Endothelial cell of umbilical vein (primary cell): ENCODE data around the gene ANKRD33B. TPM values are rescaled to one million over a fixed set of nuclear protein-coding genes. Genes with fewer than 3 reads are reported as not detected.

Experiments
- BruUV-seq: library from RNA; stranded (reverse); fragments of 400-500 nt; replicated peaks from 2 replicates; lab custom pipeline; 2021; lab: Mats Ljungman, UMichigan
- CTCF ChIA-PET: fragments of 300-600, 350-600 bp; sonication (Branson Sonifier 250); formaldehyde crosslinking; loops from one replicate; lab custom pipeline; 2021; ENCODE audit warnings: antibody characterized with exemption, inconsistent platforms; lab: Charles Lee
- POLR2A ChIA-PET: fragments of 300-600, 350-600 bp; sonication (Branson Sonifier 250); formaldehyde crosslinking; loops from one replicate; lab custom pipeline; 2021; ENCODE audit warnings: antibody characterized with exemption, inconsistent platforms; lab: Charles Lee
- DNase-seq: peaks from one replicate; pipeline ENCODE4 v3.0.0-alpha.2; 2011; ENCODE audit warnings: low read depth, low spot score
- FAIRE-seq: peaks from 2 replicates; lab custom pipeline; 2011; peaks lifted over from hg19 to GRCh38; lab: Jason Lieb, UNC
- H2AFZ ChIP-seq: 2 replicates; pipeline ENCODE4 v1.6.0; 2012; ENCODE audit warnings: low read depth, low read length, control low read depth, inconsistent platforms
- H3K27ac ChIP-seq: 2 replicates; pipeline ENCODE4 v1.5.1; 2011; ENCODE audit warnings: low read depth, mild to moderate bottlenecking, control low read depth, low read length, moderate library complexity; ENCODE audit not compliant: insufficient read depth
- H3K27me3 ChIP-seq, 2 experiments: 2 replicates each; pipeline versions ENCODE4 v1.6.0 to v1.6.1; 2011; ENCODE audit warnings: low read length in 2 of 2, mixed read lengths in 1 of 2; ENCODE audit not compliant: control insufficient read depth in 2 of 2, insufficient read depth in 2 of 2
- H3K36me3 ChIP-seq, 2 experiments: 2 replicates in 1 of 2; 3 replicates in 1 of 2; pipeline ENCODE4 v1.5.1; 2011; ENCODE audit warnings: low read length in 2 of 2, mild to moderate bottlenecking in 1 of 2, moderate library complexity in 1 of 2; ENCODE audit not compliant: control insufficient read depth in 2 of 2, insufficient read depth in 2 of 2; ENCODE audit errors: extremely low read depth in 1 of 2
- H3K4me1 ChIP-seq: 3 replicates; pipeline ENCODE4 v1.5.1; 2011; ENCODE audit warnings: mild to moderate bottlenecking, low read length; ENCODE audit not compliant: control insufficient read depth, insufficient read depth; ENCODE audit errors: extremely low read depth
- H3K4me2 ChIP-seq: 2 replicates; pipeline ENCODE4 v1.6.1; 2011; ENCODE audit warnings: low read length, control low read depth, mixed read lengths; ENCODE audit not compliant: insufficient read depth
- H3K4me3 ChIP-seq, 3 experiments: fragments of 200-600 bp in 1 of 3; sonication (generic), shearing (Covaris generic) in 1 of 3; replicated peaks in 1 of 3; 2 replicates each; pipeline ENCODE4 v1.5.1; 2011 to 2016; ENCODE audit warnings: control low read depth in 3 of 3, low read length in 3 of 3, mild to moderate bottlenecking in 2 of 3, inconsistent platforms in 1 of 3, low read depth in 1 of 3, moderate library complexity in 1 of 3; ENCODE audit not compliant: insufficient read depth in 1 of 3
- H3K79me2 ChIP-seq: 2 replicates; pipeline ENCODE4 v1.6.0; 2012; ENCODE audit warnings: low read length, inconsistent platforms; ENCODE audit not compliant: control insufficient read depth, insufficient read depth
- H3K9ac ChIP-seq: replicated peaks from 2 replicates; pipeline ENCODE3; 2011; ENCODE audit warnings: low read length, control low read depth; ENCODE audit not compliant: insufficient read depth; ENCODE audit errors: extremely low read depth
- H3K9me1 ChIP-seq: replicated peaks from 3 replicates; pipeline ENCODE4 v1.6.0; 2011; ENCODE audit warnings: mild to moderate bottlenecking, low read length; ENCODE audit not compliant: control insufficient read depth, insufficient read depth; ENCODE audit errors: extremely low read depth
- H3K9me3 ChIP-seq: replicated peaks from 2 replicates; pipeline ENCODE4 v1.5.1; 2012; ENCODE audit warnings: low read length, inconsistent platforms; ENCODE audit not compliant: control insufficient read depth, insufficient read depth
- H4K20me1 ChIP-seq: replicated peaks from 2 replicates; pipeline ENCODE3; 2011; ENCODE audit warnings: mild to moderate bottlenecking, low read length; ENCODE audit not compliant: control insufficient read depth, insufficient read depth; ENCODE audit errors: extremely low read depth
- EZH2 ChIP-seq: IDR thresholded peaks from 2 replicates; pipeline ENCODE4 v1.6.1; 2012; ENCODE audit warnings: borderline replicate concordance, low read depth, mild to moderate bottlenecking, moderate library complexity, low read length, inconsistent platforms; ENCODE audit not compliant: severe bottlenecking
- FOS ChIP-seq: IDR thresholded peaks from 2 replicates; pipeline ENCODE4 v1.6.1; 2011; ENCODE audit warnings: mild to moderate bottlenecking, low read length, moderate library complexity, borderline replicate concordance; ENCODE audit not compliant: insufficient read depth
- GATA2 ChIP-seq: IDR thresholded peaks from 2 replicates; pipeline ENCODE4 v1.7.0; 2011; ENCODE audit warnings: low read depth, mild to moderate bottlenecking, moderate library complexity, mixed read lengths, low read length; ENCODE audit not compliant: insufficient read length, insufficient read depth
- JUN ChIP-seq: IDR thresholded peaks from 2 replicates; pipeline ENCODE4 v1.6.1; 2011; ENCODE audit warnings: borderline replicate concordance, low read depth; ENCODE audit not compliant: insufficient read length, insufficient read depth
- MYC ChIP-seq: IDR thresholded peaks from one replicate; pipeline ENCODE4 v1.6.1; 2011; ENCODE audit warnings: mild to moderate bottlenecking, low read depth, low read length
- POLR2A ChIP-seq: IDR thresholded peaks from 2 replicates; pipeline ENCODE4 v1.6.1; 2012; ENCODE audit warnings: low read depth, mild to moderate bottlenecking, control low read depth, low read length
- POLR2AphosphoS5 ChIP-seq: IDR thresholded peaks from 2 replicates; pipeline ENCODE4 v1.6.1; 2012; ENCODE audit warnings: low read depth, mild to moderate bottlenecking, control low read depth, low read length, moderate library complexity; ENCODE audit not compliant: insufficient read depth
- dilution Hi-C: fragments of 300-500 bp; cut with MboI; formaldehyde crosslinking; loops from one replicate; pipeline ENCODE4 v1.15.0; 2019; ENCODE audit warnings: low sequenced_read_pairs; ENCODE audit not compliant: extremely low pct_ligation_motif_present
- intact Hi-C: fragments of 100-400 bp; cut with micrococcal nuclease; formaldehyde crosslinking; loops from one replicate; pipeline ENCODE4 v1.10.0; 2022
- polyA plus RNA-seq, 4 experiments: library from polyadenylated mRNA; depleted of rRNA in 3 of 4; stranded (reverse) in 3 of 4; unstranded in 1 of 4; fragments of >200 nt; gene quantifications; 2 replicates each; pipeline versions ENCODE4 v1.2.1 to v1.2.3, GENCODE V29; 2011 to 2012; ENCODE audit warnings: missing spikeins in 1 of 4
- total RNA-seq: library from RNA; stranded (reverse); gene quantifications from 2 replicates; pipeline ENCODE4 v1.2.3, GENCODE V29; 2021
- TF ChIP-seq, protein P1 (sequence below): IDR thresholded peaks from 2 replicates; pipeline ENCODE4 v1.6.1; 2011; ENCODE audit not compliant: insufficient read depth, insufficient read length
- TF ChIP-seq, protein P2 (sequence below), 2 donors: IDR thresholded peaks; 1 replicate in 1 of 2; 2 replicates in 1 of 2; pipeline ENCODE4 v1.5.1; 2011; ENCODE audit warnings: low read length in 2 of 2, mild to moderate bottlenecking in 2 of 2, moderate library complexity in 2 of 2, control low read depth in 1 of 2, inconsistent platforms in 1 of 2, low read depth in 1 of 2; ENCODE audit not compliant: insufficient read depth in 1 of 2; ENCODE audit errors: extremely low read depth in 1 of 2

ANKRD33B gene
- total and polyA plus RNA-seq, 2 donors (not counting 3 experiments of a cell fraction or from before 2014, with no cell fraction given) = 2.4 to 5.4 TPM

DNA sequence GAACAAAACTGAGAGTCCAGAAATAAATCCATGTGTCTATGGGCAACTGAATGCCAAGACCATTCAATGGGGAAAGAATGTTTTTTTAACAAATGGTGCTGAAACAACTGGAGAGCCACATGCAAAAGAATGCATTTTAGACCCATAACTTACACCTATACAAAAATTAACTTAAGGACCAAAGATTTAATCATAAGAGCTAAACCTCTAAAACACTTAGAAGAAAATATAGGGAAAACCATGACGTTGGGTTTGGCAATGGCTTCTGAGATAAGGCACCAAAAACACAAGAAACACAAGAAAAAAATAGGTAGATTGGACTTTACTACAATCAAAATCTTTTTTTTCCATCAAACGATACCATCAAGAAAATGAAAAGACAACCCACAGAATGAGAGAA, 48.4 kb upstream of the ANKRD33B start:
- Histone ChIP-seq H3K4me1 (peaks cover 20% of the 10 kb centered on the region), H4K20me1 (no peaks in the 10 kb centered on the region), H3K9me3 (no peaks in the 10 kb centered on the region), H3K4me3 (no peak overlapping the region), H3K27me3 (no peaks in the 10 kb centered on the region), H3K79me2 (no peaks in the 10 kb centered on the region), H3K27ac (no peak overlapping the region), H3K36me3 (no peaks in the 10 kb centered on the region), H3K9ac (no peak overlapping the region), H3K4me2 (no peak overlapping the region), H3K9me1 (no peaks in the 10 kb centered on the region), H2AFZ (no peak overlapping the region)
- BruUV-seq = no TSS peak
- ChIA-PET CTCF (interaction anchor here (2.6 kb wide), 1 partner anchor 112 kb away, joined by 15 read pairs; no protein-coding TSS in a partner anchor), POLR2A (no interaction called here)
- intact Hi-C loops = loop anchor here (2.0 kb wide), 1 partner anchor 75 kb away; no protein-coding TSS in a partner anchor
- no peak for TF ChIP-seq EZH2
- TF ChIP-seq, protein P1, sequence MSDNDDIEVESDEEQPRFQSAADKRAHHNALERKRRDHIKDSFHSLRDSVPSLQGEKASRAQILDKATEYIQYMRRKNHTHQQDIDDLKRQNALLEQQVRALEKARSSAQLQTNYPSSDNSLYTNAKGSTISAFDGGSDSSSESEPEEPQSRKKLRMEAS = no peak
- no peak for TF ChIP-seq FOS
- no peak for TF ChIP-seq POLR2A
- TF ChIP-seq GATA2 = no peak
- TF ChIP-seq JUN = no peak
- TF ChIP-seq MYC = no peak
- TF ChIP-seq, protein P2, sequence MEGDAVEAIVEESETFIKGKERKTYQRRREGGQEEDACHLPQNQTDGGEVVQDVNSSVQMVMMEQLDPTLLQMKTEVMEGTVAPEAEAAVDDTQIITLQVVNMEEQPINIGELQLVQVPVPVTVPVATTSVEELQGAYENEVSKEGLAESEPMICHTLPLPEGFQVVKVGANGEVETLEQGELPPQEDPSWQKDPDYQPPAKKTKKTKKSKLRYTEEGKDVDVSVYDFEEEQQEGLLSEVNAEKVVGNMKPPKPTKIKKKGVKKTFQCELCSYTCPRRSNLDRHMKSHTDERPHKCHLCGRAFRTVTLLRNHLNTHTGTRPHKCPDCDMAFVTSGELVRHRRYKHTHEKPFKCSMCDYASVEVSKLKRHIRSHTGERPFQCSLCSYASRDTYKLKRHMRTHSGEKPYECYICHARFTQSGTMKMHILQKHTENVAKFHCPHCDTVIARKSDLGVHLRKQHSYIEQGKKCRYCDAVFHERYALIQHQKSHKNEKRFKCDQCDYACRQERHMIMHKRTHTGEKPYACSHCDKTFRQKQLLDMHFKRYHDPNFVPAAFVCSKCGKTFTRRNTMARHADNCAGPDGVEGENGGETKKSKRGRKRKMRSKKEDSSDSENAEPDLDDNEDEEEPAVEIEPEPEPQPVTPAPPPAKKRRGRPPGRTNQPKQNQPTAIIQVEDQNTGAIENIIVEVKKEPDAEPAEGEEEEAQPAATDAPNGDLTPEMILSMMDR (IDR thresholded peaks at IDR 0.05; ENCODE audit: extremely low read depth in 1 of 2, insufficient read depth in 1 of 2, low read depth in 1 of 2, low read length in 2 of 2) = no peak
- no peak for TF ChIP-seq POLR2AphosphoS5
- FAIRE-seq (no peak), DNase-seq (no peak)
- dilution Hi-C loops = no loop called here
